GM20000 (cell line): ENCODE results near the gene FAM83F.

Experiments used
- DNase-seq: peaks from one replicate; pipeline ENCODE4 v3.0.0; 2012; ENCODE audit warnings: low spot score
- CTCF ChIP-seq: IDR thresholded peaks from 2 replicates; pipeline ENCODE4 v1.5.1; 2012; ENCODE audit warnings: mild to moderate bottlenecking, control low read depth; ENCODE audit errors: extremely low read depth, missing control alignments

The FAM83F gene

DNA sequence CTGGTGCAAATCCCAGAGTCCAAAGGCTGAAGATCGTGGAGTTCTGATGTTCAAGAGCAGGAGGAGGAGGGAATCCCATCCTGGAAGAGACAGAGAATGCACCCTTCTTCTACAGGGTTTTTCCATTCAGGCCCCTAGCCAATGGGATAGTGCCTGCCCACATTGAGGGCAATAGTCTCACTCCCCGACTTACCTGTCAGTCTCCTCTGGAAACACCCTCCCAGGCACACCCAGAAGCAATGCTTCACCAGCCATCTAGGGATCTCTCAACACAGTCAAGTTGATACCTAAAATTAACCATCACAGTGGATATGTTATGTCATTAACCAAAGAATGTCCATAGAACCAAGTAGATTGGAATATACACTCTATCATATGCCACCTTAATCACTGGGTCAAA lies 72.9 kb downstream of the FAM83F start:
- no peak for DNase-seq
- TF ChIP-seq CTCF, result no peak

DNA sequence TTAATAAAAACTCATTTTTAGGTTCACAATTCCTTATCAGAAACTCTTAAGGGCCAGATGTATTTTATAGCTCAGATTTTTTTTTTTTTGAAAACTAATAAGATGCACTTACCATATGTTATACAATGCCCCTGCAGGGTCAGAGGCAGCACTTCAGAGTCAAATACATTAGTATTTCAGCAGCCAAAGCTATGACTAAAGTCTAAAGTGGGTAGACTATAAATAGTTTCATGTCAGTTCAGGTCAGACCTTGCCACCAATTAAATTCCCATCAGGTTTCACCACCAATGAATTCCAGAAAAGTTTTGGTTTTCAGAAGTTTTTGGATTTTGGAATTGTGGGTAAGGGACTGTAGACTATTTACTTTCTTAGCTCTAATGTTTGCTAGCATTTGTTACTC lies 75.9 kb downstream of the FAM83F start:
- DNase-seq, result no peak
- TF ChIP-seq CTCF, result no peak

DNA sequence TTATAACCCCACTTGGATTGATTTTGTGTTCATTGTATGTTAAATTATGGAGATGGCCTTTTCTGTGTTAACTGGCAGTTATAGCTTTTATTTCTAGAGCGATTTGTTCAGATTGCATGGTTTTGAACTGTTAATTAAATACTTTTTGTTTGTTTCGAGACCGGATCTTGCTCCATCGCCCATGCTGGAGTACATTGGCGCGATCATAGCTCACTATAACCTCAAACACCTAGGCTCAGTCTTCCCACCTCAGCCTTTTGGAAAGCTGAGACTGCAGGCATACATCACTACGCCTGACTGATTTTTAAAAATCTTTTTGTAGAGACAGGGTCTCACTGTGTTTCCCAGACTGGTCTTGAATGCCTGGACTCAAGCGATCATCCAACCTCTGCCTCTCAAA lies 77.0 kb downstream of the FAM83F start:
- no peak for TF ChIP-seq CTCF

DNA sequence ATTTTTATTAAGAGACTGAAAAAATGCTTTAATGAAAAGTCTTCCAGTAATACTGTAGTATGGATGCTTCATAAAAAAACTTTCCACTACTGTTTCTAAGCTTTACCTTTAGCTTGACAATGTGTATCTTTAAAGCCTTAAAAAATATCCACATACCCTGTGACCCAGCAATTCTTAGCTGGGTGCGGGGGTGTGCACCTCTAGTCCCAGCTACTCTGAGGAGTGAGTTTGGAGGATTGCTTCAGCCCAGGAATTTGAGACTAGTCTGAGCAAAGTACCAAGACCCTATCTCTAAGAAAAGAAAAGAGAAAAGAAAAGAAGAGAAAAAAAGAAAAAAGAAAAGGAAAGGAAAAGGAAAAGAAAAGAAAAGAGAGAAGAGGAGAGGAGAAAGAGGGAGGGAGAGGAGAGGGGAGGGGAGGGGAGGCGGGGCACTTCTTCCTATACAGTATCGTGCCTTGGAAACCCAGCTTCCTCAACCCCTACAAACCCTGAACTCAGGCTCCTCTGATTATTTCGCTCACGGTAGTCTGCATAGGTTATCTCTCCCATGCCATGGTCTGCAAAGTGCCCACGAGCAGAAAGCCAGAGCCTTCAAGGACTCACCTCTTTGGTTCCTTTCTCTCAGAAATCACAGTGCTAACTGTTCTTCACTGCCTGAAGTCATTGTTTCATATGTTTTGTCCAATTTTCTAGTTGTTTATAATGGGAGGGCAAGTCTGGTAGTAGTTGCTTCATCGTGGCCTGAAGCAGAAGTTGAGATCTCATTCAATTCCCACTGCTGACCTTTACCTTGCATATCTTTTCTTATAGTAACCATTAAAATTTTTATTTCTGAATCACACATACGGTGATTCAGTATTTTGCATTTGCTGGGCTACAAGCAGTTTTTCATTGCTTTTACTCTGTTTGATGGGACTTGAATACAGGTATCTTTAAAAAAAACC lies 82.2 kb downstream of the FAM83F start:
- DNase-seq, result no peak
- TF ChIP-seq CTCF, result no peak

More for the DNA sequence above, 77.0 kb downstream of the FAM83F start:
- no peak for DNase-seq

DNA sequence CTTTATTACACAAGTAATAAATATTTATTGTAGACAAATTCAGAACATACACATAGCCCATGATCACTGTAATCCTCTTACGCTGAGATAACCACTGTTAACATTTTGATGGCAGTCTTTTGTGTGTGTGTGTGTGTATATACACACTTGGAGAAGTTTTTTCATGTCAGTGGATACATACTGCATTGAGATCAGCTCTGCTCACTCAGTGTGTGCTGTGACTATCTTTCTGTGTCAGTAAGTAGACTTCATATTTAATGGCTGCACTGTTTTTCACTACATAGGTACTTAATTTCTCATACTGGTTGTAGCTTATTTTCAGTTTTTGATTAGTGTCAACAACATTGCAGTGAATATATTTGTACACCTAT lies 82.9 kb downstream of the FAM83F start:
- no peak for DNase-seq
- no peak for TF ChIP-seq CTCF

DNA sequence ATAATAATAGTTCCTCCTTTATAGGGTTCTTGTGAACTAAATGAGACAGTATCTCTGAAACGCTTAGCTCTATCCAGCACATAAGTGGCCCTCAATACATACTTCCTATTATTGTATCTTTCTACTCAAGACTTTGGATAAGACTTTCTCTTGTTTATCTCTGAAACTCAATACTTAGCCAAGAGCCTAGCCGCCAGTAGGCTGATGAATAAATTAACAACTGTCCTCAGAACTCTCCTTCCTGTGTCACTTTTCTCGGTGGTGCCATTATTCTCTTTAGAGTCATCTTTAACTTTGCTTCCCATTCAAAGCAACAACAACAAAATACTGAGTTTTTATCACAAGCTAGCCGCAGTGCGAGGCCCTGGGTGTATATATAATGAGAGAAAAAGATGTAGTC lies 86.9 kb downstream of the FAM83F start:
- no peak for TF ChIP-seq CTCF
- no peak for DNase-seq

DNA sequence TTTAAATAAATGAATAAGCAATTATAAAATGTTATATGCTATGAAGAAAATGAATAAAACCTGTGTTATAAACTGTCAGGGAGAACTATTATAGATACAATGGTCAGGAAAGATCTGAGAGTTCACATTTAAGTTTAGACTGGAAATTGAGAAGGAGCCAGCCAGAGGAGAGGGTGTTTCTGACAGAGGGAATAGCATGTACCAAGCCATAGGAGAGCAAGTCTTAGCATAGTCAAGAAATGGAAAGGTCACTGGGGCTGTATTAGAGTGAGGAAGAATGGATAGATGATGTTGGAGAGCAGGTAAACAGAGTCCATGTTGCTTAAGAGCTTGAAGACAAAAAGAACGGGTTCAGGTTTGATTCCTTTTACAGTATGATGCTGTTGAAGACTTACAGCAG lies 87.4 kb downstream of the FAM83F start:
- DNase-seq, result no peak
- no peak for TF ChIP-seq CTCF
